HG03060 (cell line): ENCODE data around the gene CYB5A.

Source experiments
- ATAC-seq: cut with Tn5 transposase; IDR thresholded peaks from one replicate; pipeline ENCODE4 v1.9.1; 2021; ENCODE audit warnings: low read depth, moderate number of reproducible peaks; ENCODE audit not compliant: unreplicated experiment

CYB5A gene

DNA sequence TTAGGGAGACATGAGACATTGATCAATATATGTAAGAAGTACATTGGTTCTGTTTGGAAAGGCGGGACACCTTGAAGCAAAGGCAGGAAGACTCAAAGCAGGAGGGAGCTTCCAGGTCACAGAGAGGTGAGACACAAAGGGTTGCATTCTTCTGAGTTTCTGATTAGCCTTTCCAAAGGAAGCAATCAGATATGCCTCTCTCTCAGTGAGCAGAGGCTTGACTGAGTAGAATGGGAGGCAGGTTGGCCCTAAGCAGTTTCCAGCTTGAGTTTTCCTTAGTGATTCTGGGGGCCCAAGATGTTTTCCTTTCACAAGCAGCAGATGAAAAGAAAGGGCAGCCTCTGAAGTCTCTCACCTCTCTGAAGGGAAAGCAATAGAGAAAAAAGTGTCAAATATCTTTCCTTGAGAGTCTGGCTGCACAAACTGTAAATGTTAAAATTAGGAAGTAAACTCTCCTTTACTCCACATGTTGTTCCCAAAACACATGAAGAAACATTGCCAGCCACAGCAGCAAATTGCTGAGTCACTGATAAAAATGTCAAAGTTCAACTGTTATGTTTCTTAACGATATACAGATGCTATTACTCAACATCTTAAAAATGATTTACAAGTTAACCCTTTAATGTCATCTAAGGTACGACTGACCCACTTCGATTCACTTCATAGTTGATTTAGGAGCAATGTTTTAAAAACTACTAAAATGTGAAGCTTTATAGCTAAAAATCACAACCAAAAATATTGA lies 40.3 kb downstream of the CYB5A start:
- no peak for ATAC-seq

GRCh38 chr18:74250131-74250530 lies 41.6 kb downstream of the CYB5A start:
- no peak for ATAC-seq

DNA sequence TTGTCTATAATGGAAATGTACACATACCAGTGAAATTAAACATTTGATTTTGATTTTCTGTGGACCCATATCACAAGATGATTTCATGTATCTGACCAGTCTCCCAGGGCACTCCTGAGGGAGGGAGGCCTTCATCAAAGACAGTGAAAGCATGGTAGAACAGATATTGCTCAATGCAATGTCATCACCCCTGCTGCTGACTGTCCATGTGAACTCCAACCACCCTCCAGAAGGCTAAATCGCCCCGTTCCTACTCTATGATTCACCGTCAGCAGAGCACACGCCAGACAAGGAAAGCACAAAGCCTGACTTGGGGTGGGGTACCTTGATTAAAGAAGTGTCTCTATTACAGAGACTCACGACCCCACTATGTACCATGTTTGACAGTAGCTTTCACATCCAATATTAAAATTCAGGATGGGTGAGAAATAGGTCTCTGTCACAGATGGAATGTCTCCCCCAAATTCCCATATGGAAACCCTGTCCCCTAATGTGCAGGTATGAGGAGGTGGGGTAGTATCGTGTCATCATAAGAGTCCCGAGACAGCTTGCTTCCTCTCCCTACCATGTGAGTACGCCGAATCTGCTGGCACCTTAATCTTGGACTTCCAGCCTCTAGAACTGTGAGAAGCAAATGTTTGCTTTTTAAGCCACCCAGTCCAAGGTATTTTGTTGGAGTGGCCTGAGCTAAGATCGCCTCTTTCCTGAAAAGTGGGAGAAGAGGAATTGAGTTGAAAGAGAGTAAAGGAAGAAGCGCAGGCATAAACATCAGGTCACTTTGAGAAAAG lies 42.4 kb downstream of the CYB5A start:
- ATAC-seq = no peak

DNA sequence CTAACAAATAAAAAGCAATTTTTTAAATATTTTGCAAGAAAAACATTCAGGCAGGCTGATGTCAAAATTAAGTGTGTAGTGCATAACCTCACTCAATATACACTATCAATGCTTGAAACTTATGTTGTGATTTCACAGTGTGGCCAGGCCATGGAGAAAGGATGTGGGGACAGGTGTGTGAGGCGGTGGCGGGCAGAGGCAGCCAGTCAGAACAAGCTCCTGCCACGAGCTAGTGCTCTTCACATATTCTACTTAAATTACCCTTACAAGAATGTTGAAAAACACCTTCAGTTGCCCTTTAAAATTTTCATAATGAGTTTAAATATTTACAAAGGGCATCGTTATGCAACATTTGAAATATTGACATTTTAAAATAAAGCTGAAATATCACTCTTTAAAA lies 43.2 kb downstream of the CYB5A start:
- ATAC-seq = no peak

DNA sequence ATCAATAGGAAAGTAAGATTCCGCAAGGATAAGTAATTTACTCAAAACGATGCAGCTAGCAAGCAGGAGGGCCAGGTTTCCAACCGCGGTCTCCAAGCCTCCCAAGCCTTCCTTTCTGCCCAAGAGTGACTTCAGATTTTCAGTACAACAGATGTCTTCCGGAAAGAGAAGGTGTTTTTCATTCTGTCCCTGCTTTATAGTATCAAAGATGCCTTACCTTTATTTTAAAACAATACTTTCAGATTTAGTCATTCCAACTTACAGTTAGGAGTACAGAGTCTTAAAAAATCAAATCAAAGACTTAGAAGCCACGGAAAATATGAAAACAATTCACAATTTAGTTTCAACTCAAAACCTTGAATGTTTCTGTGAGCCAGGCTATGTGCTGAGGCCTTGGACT lies 43.6 kb downstream of the CYB5A start:
- no peak for ATAC-seq

GRCh38 chr18:74244554-74244953 lies 47.2 kb downstream of the CYB5A start:
- no peak for ATAC-seq

DNA sequence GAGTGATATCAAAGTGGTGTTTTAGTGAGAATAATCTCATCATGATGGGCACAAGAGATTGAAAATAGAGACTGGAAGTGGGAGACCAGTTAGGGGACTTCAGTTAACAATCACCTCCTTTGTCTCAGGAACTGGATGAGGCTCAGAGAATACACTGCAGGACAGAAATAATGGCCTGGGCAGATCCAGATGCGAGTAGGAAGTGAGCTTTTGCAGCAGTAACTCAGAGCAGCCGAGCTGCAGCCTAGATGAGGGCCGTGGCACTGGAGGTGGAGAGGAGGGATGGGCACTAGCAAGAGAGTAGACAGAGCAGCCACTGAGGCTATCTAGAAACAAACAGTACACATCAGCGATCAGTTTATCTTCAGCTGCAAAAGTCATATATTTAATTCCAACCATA lies 48.6 kb downstream of the CYB5A start:
- ATAC-seq = no peak

- no peak for ATAC-seq
Observed at GRCh38 chr18:74242438-74243096, 49.2 kb downstream of the CYB5A start.

DNA sequence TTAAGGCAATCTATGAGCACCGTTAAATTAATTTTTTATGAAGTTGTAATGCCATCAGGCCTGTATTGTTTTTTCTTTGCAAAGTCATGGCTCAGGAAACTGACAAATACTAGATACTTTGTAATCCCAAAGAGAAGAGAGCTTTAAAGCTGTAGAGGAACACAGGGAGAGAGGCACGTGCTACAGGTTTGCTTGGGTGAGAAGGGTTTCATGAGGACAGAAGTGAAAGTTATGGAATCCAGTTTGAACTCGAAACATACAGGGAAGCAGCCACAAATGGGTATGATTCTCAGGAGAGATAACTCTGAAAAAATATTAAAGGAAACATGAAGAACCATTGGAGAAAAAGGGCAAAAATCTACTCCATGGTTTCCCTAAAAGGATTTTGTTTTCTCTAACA lies 49.8 kb downstream of the CYB5A start:
- no peak for ATAC-seq

- ATAC-seq = no peak
Observed at GRCh38 chr18:74241426-74241825, 50.3 kb downstream of the CYB5A start.

DNA sequence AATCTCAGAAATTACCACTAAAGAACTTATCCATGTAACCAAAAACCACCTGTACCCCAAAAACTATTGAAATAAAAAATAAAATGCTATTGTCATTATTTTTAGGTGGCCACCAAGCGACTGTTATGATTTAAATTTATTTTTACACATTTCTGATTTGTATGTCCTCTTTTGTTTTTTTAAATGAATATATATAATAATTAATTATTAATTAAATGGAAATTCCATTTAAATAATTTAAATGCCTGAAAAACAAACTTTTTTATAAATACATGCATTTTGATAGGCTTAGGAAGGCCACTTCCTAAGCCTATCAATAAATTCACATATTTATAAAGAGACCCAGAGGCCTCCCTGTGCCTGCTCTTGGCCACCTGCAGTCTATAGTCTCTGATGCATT lies 52.2 kb downstream of the CYB5A start:
- no peak for ATAC-seq

DNA sequence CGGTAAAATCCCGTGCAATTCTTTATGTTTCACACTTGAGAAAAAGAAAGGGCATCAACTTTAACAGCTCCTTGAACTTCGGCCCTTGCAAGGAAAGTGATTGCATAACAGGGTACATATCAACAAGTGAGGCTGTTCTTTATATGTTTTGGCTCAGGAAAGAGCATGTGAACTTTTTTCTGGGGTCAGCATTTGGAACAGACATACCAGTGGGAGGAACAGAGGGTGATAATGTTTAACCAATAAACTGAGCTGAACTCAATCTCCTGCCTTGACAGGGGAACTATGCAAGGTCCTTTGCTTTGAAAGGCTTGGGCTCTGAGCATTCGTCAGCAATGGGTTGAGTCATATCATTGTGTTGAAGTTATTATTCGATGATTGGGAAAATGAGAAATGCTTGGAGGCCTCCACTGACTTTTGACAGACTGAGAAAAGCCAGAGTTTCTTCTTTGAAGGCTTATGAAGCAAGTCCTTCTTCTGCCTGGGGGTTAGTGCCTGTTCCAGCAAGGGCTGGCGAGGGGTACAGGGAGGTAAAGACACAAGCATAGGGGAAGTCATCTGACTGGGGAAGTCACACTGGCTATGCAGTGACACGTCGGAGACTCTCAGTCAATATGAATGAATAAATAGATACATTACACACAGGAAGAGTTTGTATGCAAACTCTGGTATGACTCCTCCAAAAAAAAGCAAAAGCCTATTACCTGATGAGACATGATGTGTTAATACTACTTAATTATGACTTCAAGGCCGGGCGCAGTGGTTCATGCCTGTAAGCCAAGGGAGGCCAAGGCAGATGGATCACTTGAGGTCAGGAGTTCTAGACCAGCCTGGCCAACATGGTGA lies 57.2 kb downstream of the CYB5A start:
- ATAC-seq = no peak

- ATAC-seq = no peak
Observed at GRCh38 chr18:74233933-74234325, 57.8 kb downstream of the CYB5A start.

GRCh38 chr18:74230922-74231714 lies 60.6 kb downstream of the CYB5A start:
- ATAC-seq = no peak

GRCh38 chr18:74229891-74230290 lies 61.9 kb downstream of the CYB5A start:
- ATAC-seq = no peak

DNA sequence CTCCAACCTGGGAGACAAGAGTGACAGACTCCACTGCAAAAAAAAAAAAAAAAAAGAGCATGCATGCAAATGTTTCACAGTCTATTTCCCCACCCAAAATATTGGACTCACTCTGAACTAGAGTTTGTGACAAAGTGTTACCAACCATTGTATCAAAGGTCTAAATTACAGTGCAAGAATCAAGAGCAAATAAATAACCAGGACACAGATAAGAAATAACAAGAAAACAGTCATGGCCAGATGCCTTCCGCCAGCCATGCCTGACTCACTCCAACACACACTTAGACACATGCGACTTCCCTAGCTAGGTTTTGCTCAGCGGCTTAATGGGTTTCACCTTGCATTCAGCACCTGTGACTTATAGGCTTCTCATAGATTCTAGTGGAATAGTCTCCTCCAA lies 62.8 kb downstream of the CYB5A start:
- ATAC-seq = no peak

DNA sequence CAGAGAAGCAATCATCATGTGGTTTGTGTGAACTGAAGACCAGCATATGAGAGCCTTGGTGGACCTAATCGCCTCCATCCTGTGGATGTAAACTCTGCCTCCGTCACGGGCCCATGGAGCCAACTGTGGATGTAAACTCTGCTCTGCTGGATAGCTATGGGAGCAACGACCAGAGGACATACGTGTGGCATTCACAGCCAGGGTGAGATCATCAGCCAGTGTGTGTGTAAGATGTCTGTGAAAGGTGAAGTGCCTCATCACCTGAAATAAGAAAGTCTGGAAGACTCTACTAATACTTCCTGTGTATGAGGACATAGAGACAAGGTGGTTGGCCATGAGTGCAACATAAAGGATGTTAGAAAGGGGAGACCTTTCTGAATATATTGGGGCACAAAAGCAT lies 63.5 kb downstream of the CYB5A start:
- ATAC-seq = no peak

DNA sequence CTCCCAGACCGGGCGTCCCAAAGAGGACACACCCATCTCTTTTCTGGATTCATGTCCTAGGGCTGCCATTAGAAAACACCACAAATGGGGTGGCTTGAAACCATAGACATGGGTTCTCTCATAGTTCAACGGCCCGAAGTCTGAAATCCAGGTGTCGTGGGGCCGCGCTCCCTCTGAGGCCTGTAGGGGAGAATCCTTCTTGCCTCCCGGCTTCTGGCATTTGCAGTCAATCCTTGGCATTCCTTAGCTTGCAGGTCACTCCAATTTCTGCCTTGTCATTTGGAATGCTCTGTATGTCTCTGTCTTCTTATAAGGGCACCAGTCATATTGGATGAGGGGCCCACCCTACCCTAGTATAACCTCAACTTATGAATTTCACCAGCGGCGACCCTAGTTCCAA lies 65.1 kb downstream of the CYB5A start:
- no peak for ATAC-seq

DNA sequence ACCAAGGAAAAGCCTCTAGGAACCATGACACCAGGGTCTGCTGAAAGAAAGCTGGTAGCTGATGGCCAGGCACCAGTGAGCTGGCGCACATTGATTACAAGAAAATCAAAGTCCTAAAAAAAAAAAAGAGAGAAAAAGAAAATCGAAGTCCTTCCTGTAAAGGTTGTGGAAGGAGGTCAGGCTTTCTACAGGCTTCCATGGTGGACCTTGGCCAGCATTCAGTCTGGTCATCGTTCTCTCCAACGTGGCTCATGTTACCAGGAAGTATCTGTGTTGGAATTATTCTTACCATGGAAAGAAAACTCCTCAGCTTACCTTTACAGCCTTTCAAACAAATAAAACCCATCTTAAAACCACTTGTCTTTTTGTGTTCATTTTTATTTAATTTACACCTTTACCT lies 65.6 kb downstream of the CYB5A start:
- ATAC-seq = no peak
